ES-I3 (cell line): ENCODE results near the gene FRMD4B.
"Not testable (repeated sequence)": the region's sequence is repeated elsewhere in the genome, so short reads cannot be mapped to it uniquely, and the experiment has no call there.

ENCODE experiments used
- H3K36me3 ChIP-seq: 2 replicates; pipeline ENCODE4 v1.6.1; 2013; ENCODE audit warnings: mild to moderate bottlenecking, low read length, control low read depth, moderate library complexity; ENCODE audit not compliant: insufficient read depth
- H3K4me1 ChIP-seq: 2 replicates; pipeline ENCODE4 v1.6.1; 2013; ENCODE audit warnings: mild to moderate bottlenecking, control low read depth, low read length; ENCODE audit not compliant: insufficient read depth
- H3K9ac ChIP-seq: 2 replicates; pipeline ENCODE4 v1.6.1; 2013; ENCODE audit warnings: low read depth, mild to moderate bottlenecking, low read length, moderate library complexity
- H3K9me3 ChIP-seq: 2 replicates; pipeline ENCODE4 v1.6.1; 2013; ENCODE audit warnings: mild to moderate bottlenecking, low read length, moderate library complexity; ENCODE audit not compliant: control insufficient read depth, insufficient read depth

The FRMD4B gene

GRCh38 chr3:69235227-69235626 is 150.7 kb downstream of the FRMD4B start:
- H3K4me1 ChIP-seq: peaks cover 24% of the 10 kb centered on the region
- H3K36me3 ChIP-seq, H3K9ac ChIP-seq, H3K9me3 ChIP-seq: not testable (repeated sequence)

GRCh38 chr3:69232482-69232881 is 153.4 kb downstream of the FRMD4B start:
- H3K9me3 ChIP-seq: no peaks in the 10 kb centered on the region
- H3K9ac ChIP-seq: no peak overlapping the region
- H3K36me3 ChIP-seq: no peaks in the 10 kb centered on the region
- H3K4me1 ChIP-seq: peaks cover 10% of the 10 kb centered on the region

GRCh38 chr3:69231929-69232440 is 153.9 kb downstream of the FRMD4B start:
- H3K9me3 ChIP-seq: no peaks in the 10 kb centered on the region
- H3K4me1 ChIP-seq: peaks cover 7% of the 10 kb centered on the region
- H3K9ac ChIP-seq: no peak overlapping the region
- H3K36me3 ChIP-seq: no peaks in the 10 kb centered on the region

- no peak overlapping the region for H3K9ac ChIP-seq
- no peaks in the 10 kb centered on the region for H3K9me3 ChIP-seq
- H3K4me1 ChIP-seq: no peaks in the 10 kb centered on the region
- H3K36me3 ChIP-seq: no peaks in the 10 kb centered on the region
Observed at GRCh38 chr3:69226071-69226470, 159.8 kb downstream of the FRMD4B start.

GRCh38 chr3:69219101-69219708 is 166.7 kb downstream of the FRMD4B start:
- Histone ChIP-seq H3K9ac (no peak overlapping the region), H3K4me1 (no peaks in the 10 kb centered on the region), H3K36me3 (no peaks in the 10 kb centered on the region), H3K9me3 (peaks cover 4% of the 10 kb centered on the region; the same call in 1 of the 2 replicates)

GRCh38 chr3:69218079-69218478 is 167.8 kb downstream of the FRMD4B start:
- Histone ChIP-seq H3K36me3 (no peaks in the 10 kb centered on the region), H3K4me1 (no peaks in the 10 kb centered on the region), H3K9me3 (peaks cover 4% of the 10 kb centered on the region; the same call in 1 of the 2 replicates), H3K9ac (no peak overlapping the region)

GRCh38 chr3:69216981-69217380 is 168.9 kb downstream of the FRMD4B start:
- Histone ChIP-seq H3K9me3 (peaks cover 4% of the 10 kb centered on the region; the same call in 1 of the 2 replicates), H3K36me3 (no peaks in the 10 kb centered on the region)

GRCh38 chr3:69214241-69214640 is 171.6 kb downstream of the FRMD4B start:
- H3K9me3 ChIP-seq: peaks cover 4% of the 10 kb centered on the region; the same call in 1 of the 2 replicates
- no peaks in the 10 kb centered on the region for H3K4me1 ChIP-seq
- H3K36me3 ChIP-seq: no peaks in the 10 kb centered on the region
- no peak overlapping the region for H3K9ac ChIP-seq

More at GRCh38 chr3:69216981-69217380, 168.9 kb downstream of the FRMD4B start:
- no peak overlapping the region for H3K9ac ChIP-seq
- H3K4me1 ChIP-seq: no peaks in the 10 kb centered on the region

GRCh38 chr3:69212411-69213160 is 173.3 kb downstream of the FRMD4B start:
- no peaks in the 10 kb centered on the region for H3K36me3 ChIP-seq

GRCh38 chr3:69210068-69210730 is 175.7 kb downstream of the FRMD4B start:
- Histone ChIP-seq H3K4me1 (no peaks in the 10 kb centered on the region), H3K36me3 (no peaks in the 10 kb centered on the region), H3K9ac (no peak overlapping the region), H3K9me3 (no peaks in the 10 kb centered on the region)

More at GRCh38 chr3:69212411-69213160, 173.3 kb downstream of the FRMD4B start:
- Histone ChIP-seq H3K9me3 (peaks cover 2% of the 10 kb centered on the region; the same call in 1 of the 2 replicates), H3K4me1 (no peaks in the 10 kb centered on the region), H3K9ac (no peak overlapping the region)

- no peaks in the 10 kb centered on the region for H3K36me3 ChIP-seq
- H3K4me1 ChIP-seq: no peaks in the 10 kb centered on the region
- H3K9me3 ChIP-seq: no peaks in the 10 kb centered on the region
- H3K9ac ChIP-seq: no peak overlapping the region
Observed at GRCh38 chr3:69209413-69209812, 176.5 kb downstream of the FRMD4B start.

- Histone ChIP-seq H3K4me1 (no peaks in the 10 kb centered on the region), H3K36me3 (no peaks in the 10 kb centered on the region), H3K9ac (no peak overlapping the region), H3K9me3 (no peaks in the 10 kb centered on the region)
Observed at GRCh38 chr3:69207031-69207430, 178.9 kb downstream of the FRMD4B start.

- Histone ChIP-seq H3K4me1 (peaks cover 7% of the 10 kb centered on the region), H3K36me3 (no peaks in the 10 kb centered on the region; the same call in 1 of the 2 replicates), H3K9me3 (no peaks in the 10 kb centered on the region), H3K9ac (no peak overlapping the region)
Observed at GRCh38 chr3:69205385-69205784, 180.5 kb downstream of the FRMD4B start.

GRCh38 chr3:69204315-69204957 is 181.5 kb downstream of the FRMD4B start:
- no peaks in the 10 kb centered on the region for H3K9me3 ChIP-seq
- H3K9ac ChIP-seq: no peak overlapping the region
- no peaks in the 10 kb centered on the region; the same call in 1 of the 2 replicates for H3K36me3 ChIP-seq
- peaks cover 7% of the 10 kb centered on the region for H3K4me1 ChIP-seq
